SK-N-SH (cell line): Measurements from ENCODE around the gene ZNF407. TPM values are rescaled to one million over a fixed set of nuclear protein-coding genes. Genes with fewer than 3 reads are reported as not detected.

Experiments used
- CTCF ChIA-PET: fragments of 300-600, 350-600 bp; formaldehyde crosslinking; extraction: SDS; loops from one replicate; lab custom pipeline; 2021; lab: Yijun Ruan, JAX
- POLR2A ChIA-PET: fragments of 350-600 bp; sonication (Branson Sonifier 250); formaldehyde crosslinking; extraction: SDS; loops from one replicate; lab custom pipeline; 2020; ENCODE audit warnings: antibody characterized with exemption, inconsistent platforms; lab: Yijun Ruan, JAX
- DNase-seq: peaks from one replicate; pipeline ENCODE4 v3.0.0; 2012
- H2AFZ ChIP-seq: fragments of 200-600 bp; sonication (generic); 2 replicates; pipeline ENCODE4 v1.8.1; 2016; ENCODE audit warnings: antibody characterized with exemption, mild to moderate bottlenecking, low read depth
- H3F3A ChIP-seq: fragments of 200-600 bp; sonication (generic); replicated peaks from 2 replicates; pipeline ENCODE3; 2016; ENCODE audit warnings: antibody characterized with exemption, mild to moderate bottlenecking; ENCODE audit not compliant: insufficient read depth
- H3K27ac ChIP-seq, 2 experiments: fragments of 200-500 bp in 1 of 2; fragments of 200-600 bp in 1 of 2; sonication (Bioruptor generic) in 1 of 2; sonication (generic), shearing (Covaris generic) in 1 of 2; 2 replicates each; pipeline versions ENCODE4 v1.5.1 to v1.6.1; 2014 to 2016; ENCODE audit warnings: low read depth in 2 of 2, inconsistent platforms in 1 of 2, low read length in 1 of 2, mild to moderate bottlenecking in 1 of 2, mixed read lengths in 1 of 2
- H3K27me3 ChIP-seq: fragments of 200-600 bp; sonication (generic), shearing (Covaris generic); 2 replicates; pipeline ENCODE4 v1.6.1; 2016; ENCODE audit warnings: mixed run types; ENCODE audit not compliant: insufficient read depth
- H3K36me3 ChIP-seq, 2 experiments: fragments of 200-500 bp in 1 of 2; fragments of 200-600 bp in 1 of 2; sonication (Bioruptor generic) in 1 of 2; sonication (generic) in 1 of 2; replicated peaks in 1 of 2; 2 replicates each; pipeline versions ENCODE3 to v1.5.1; 2014 to 2016; ENCODE audit warnings: low read length in 1 of 2, mild to moderate bottlenecking in 1 of 2; ENCODE audit not compliant: insufficient read depth in 2 of 2, control insufficient read depth in 1 of 2
- H3K4me1 ChIP-seq, 2 experiments: fragments of 200-500 bp in 1 of 2; fragments of 200-600 bp in 1 of 2; sonication (Bioruptor generic) in 1 of 2; sonication (generic), shearing (Covaris generic) in 1 of 2; 2 replicates each; pipeline versions ENCODE4 v1.5.1 to v1.6.1; 2014 to 2016; ENCODE audit warnings: low read depth in 1 of 2, low read length in 1 of 2, mixed run types in 1 of 2; ENCODE audit not compliant: insufficient read depth in 2 of 2, control insufficient read depth in 1 of 2
- H3K4me2 ChIP-seq: fragments of 200-600 bp; sonication (generic), shearing (Covaris generic); 2 replicates; pipeline ENCODE4 v1.6.1; 2017; ENCODE audit warnings: mixed run types
- H3K4me3 ChIP-seq, 2 experiments: fragments of 200-500 bp in 1 of 2; fragments of 200-600 bp in 1 of 2; sonication (Bioruptor generic) in 1 of 2; sonication (generic), shearing (Covaris generic) in 1 of 2; 2 replicates each; pipeline versions ENCODE4 v1.5.1 to v1.8.1; 2014 to 2016; ENCODE audit warnings: low read depth in 2 of 2, inconsistent platforms in 1 of 2, low read length in 1 of 2, mild to moderate bottlenecking in 1 of 2, mixed read lengths in 1 of 2, moderate library complexity in 1 of 2
- H3K79me2 ChIP-seq: fragments of 200-600 bp; sonication (generic); 2 replicates; pipeline ENCODE4 v1.8.1; 2017; ENCODE audit warnings: mild to moderate bottlenecking; ENCODE audit not compliant: insufficient read depth
- H3K9ac ChIP-seq: fragments of 200-600 bp; sonication (generic); 2 replicates; pipeline ENCODE4 v1.6.1; 2017; ENCODE audit warnings: mixed run types
- H3K9me2 ChIP-seq: fragments of 200-600 bp; sonication (generic); 2 replicates; pipeline ENCODE4 v1.6.1; 2017; ENCODE audit warnings: mixed run types
- H3K9me3 ChIP-seq: fragments of 200-600 bp; sonication (generic); 2 replicates; pipeline ENCODE4 v1.6.1; 2017; ENCODE audit warnings: mixed run types, mild to moderate bottlenecking, moderate library complexity
- H4K20me1 ChIP-seq: fragments of 200-600 bp; sonication (generic); 2 replicates; pipeline ENCODE4 v1.6.1; 2017; ENCODE audit warnings: mild to moderate bottlenecking, mixed run types; ENCODE audit not compliant: insufficient read depth
- CTCF ChIP-seq: fragments of 200-600 bp; sonication (generic); IDR thresholded peaks from 2 replicates; pipeline ENCODE4 v1.6.1; 2017; ENCODE audit warnings: antibody characterized with exemption, mild to moderate bottlenecking, moderate library complexity
- EZH2phosphoT487 ChIP-seq: fragments of 200-600 bp; sonication (generic); IDR thresholded peaks from 2 replicates; pipeline ENCODE4 v1.6.1; 2017; ENCODE audit warnings: low read depth, mixed run types, mild to moderate bottlenecking, antibody characterized with exemption, moderate library complexity, borderline replicate concordance
- FOXJ3 ChIP-seq: sonication (generic); formaldehyde crosslinking; IDR thresholded peaks from 2 replicates; pipeline ENCODE4 v1.5.1; 2020; ENCODE audit warnings: mild to moderate bottlenecking, missing genetic modification reagents
- FOXM1 ChIP-seq: IDR thresholded peaks from 2 replicates; pipeline ENCODE4 v1.4.0; 2012; ENCODE audit warnings: low read depth, mild to moderate bottlenecking
- IRF3 ChIP-seq: fragments of 150-350 bp; IDR thresholded peaks from 2 replicates; pipeline ENCODE4 v1.6.1; 2016; ENCODE audit warnings: mild to moderate bottlenecking, low read depth, low read length
- NRF1 ChIP-seq: IDR thresholded peaks from 2 replicates; pipeline ENCODE4 v1.6.1; 2012; ENCODE audit warnings: low read depth, mild to moderate bottlenecking, low read length
- PBX3 ChIP-seq: IDR thresholded peaks from 2 replicates; pipeline ENCODE4; 2012
- REST ChIP-seq: IDR thresholded peaks from 2 replicates; pipeline ENCODE4 v1.6.1; 2012; ENCODE audit warnings: mild to moderate bottlenecking, low read depth, low read length, moderate library complexity
- USF1 ChIP-seq: IDR thresholded peaks from 2 replicates; pipeline ENCODE4 v1.4.0; 2012; ENCODE audit warnings: low read depth, borderline replicate concordance
- ZBTB33 ChIP-seq: IDR thresholded peaks from 2 replicates; pipeline ENCODE4 v1.4.0; 2012; ENCODE audit warnings: low read depth, borderline replicate concordance
- WGBS: methylation state at CpG from one replicate; pipeline ENCODE4 v1.1.6; 2017; ENCODE audit warnings: low lambda C conversion rate; 5-methylcytosine and 5-hydroxymethylcytosine counted together
- polyA plus RNA-seq, 3 experiments: library from polyadenylated mRNA; depleted of rRNA; stranded (reverse); fragments of >200 nt; gene quantifications; 2 replicates each; pipeline ENCODE4 v1.2.3, GENCODE V29; 2012

Gene ZNF407
- polyA plus RNA-seq, 1 of the 3 experiments (the other 2 are of a cell fraction): 2.6 TPM

- no peaks in the 10 kb centered on the region for H4K20me1 ChIP-seq
- DNase-seq: no peak
- TF ChIP-seq FOXJ3 (CRISPR knock-in tag) (no peak), EZH2phosphoT487 (no peak), PBX3 (no peak), ZBTB33 (no peak), USF1 (no peak), FOXM1 (no peak), IRF3 (no peak), NRF1 (no peak), REST (no peak), CTCF (no peak)
- ChIA-PET POLR2A (no interaction called here), CTCF (interaction anchor here (1.2 kb wide), 1 partner anchor 617 kb away, joined by 3 read pairs; no protein-coding TSS in a partner anchor)
- H2AFZ ChIP-seq: no peak overlapping the region
- no peaks in the 10 kb centered on the region for H3K36me3 ChIP-seq
- H3K9me2 ChIP-seq: no peaks in the 10 kb centered on the region
- H3K4me2 ChIP-seq: no peak overlapping the region
- no peaks in the 10 kb centered on the region for H3K79me2 ChIP-seq
- no peaks in the 10 kb centered on the region for H3K9me3 ChIP-seq
- 88% methylated on average over 4 of the region's 4 CpGs for WGBS
- no peaks in the 10 kb centered on the region for H3F3A ChIP-seq
- H3K27me3 ChIP-seq: no peaks in the 10 kb centered on the region
- H3K27ac ChIP-seq: 0 out of 4 replicates have a peak overlapping the region, but pooled peaks of 1 of the 2 experiments have one; percentile 39
- no peak overlapping the region for H3K9ac ChIP-seq
- H3K4me3 ChIP-seq: no peak overlapping the region
- peaks cover 0 to 11% of the 10 kb centered on the region in 2 experiments; a peak in 2 of 4 replicates for H3K4me1 ChIP-seq
Observed at GRCh38 chr18:74862094-74862493, 264.4 kb downstream of the ZNF407 start.
